Fibroblast of the conjunctiva (primary cell): ENCODE results near the gene NEIL3.
"Not testable (repeated sequence)": the region's sequence is repeated elsewhere in the genome, so short reads cannot be mapped to it uniquely, and the experiment has no call there.

Experiments
- DNase-seq: peaks from one replicate; pipeline ENCODE4 v3.0.0-alpha.2; 2010; ENCODE audit warnings: low read depth

NEIL3 gene

DNA sequence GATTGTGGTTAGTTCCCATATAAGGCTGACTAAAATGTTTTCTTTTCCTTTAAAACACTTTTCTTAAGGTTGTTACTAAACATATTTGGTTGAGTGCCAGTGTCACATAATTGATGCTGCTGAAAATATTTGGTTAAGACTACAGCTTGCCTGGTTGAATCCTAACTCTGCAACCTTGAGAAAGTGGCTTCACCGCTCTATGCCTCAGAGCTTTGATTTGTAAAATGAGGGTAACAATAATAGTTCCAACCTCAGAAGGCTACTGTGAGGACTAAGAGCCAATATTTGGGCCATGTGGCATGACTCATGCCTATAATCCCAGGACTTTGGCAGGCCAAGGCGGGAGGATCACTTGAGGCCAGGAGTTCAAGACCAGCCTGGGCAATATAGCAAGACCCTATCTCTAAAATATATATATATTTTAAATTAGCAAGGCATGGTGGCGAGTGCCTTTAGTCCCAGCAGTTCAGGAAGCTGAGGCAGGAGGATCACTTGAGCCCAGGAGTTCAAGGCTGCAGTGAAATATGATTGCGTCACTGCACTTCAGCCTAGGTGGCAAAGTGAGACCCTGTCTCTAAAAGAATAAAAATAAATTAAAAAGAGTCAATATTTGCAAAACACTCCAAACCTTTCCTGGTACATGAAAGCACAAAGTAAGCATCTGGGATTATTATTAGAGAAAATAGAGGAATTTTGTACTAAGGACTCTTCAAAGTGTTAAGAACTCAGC is 7.1 kb upstream of the NEIL3 start:
- no peak for DNase-seq

DNA sequence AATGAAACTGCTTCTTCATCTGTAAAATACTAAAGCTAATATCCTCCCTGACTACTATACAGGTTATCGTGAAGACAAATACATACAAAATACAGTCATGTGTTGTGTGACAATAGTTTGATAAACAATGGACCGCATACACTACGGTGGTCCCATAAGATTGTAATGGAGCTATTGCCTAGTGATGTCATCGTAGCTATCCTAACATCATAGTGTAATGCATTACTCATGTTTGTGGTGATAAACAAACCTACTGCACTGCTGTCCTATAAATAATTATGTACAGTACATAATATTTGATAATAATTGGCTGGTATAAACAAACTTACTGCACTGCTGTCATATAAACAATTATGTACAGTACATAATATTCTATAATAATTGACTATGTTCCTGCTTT is 5.6 kb upstream of the NEIL3 start:
- no peak for DNase-seq

DNA sequence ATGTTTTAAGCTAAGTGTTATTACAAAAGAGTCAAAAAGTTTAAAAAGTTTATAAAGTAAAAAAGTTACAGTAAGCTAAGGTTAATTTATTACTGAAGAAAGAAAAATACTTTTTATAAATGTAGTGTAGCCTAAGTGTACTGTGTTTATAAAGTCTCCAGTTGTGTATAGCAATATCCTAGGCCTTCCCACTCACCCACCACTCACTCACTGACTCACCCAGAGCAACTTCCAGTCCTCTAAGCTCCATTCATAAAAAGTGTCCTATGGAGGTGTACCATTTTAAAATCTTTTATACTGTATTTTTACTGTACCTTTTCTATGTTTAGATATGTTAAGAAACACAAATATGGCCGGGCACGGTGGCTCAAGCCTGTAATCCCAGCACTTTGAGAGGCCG is 4.8 kb upstream of the NEIL3 start:
- not testable (repeated sequence) for DNase-seq

DNA sequence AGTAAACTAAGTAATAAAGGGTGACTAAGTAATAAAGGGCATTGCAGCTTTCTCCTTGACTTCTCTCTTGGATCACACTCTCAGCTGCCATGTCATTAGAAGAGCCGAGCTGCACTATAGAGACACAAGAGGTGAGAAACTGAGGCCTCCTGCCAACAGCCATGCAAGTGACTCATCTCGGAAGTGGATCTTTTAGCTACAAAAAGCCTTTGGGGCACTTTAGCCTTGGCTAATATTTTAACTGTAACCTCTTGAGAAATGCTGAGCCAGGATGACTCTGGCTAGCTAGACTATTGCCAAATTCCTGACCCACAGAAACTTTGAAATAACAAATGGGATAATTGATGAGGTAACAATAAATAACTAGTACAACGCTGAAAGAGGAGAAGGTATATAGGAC is 1.5 kb upstream of the NEIL3 start:
- peak; percentile 63 for DNase-seq

DNA sequence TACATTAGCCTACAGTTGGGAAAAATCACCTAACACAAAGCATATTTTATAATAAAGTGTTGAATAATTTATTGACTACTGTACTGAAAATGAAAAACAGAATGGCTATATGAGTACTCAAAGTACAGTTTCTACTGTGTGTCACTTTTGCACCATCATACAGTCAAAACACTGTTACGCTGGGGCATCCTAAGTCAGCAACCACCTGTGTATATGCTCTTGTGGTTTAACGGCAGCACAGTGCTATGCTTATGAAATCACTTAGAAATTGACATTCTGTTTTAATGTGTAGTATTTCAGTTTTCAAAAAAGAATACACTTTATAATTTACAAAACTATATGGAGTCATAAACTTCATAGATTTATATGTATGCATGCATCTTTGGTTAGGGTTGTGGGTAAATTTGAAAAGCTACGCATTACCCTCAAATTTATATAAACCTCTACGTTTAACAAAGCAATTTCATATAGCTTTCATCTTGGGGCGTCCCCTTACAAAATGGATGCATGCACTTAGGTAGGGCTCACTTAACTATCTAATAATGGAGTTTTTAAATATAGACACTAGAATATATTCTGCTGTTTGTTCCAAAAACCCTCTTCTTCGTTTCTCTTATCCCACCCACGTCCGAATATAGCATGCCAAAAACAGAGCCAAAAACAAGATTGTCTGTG is 690 bp upstream of the NEIL3 start:
- no peak for DNase-seq

DNA sequence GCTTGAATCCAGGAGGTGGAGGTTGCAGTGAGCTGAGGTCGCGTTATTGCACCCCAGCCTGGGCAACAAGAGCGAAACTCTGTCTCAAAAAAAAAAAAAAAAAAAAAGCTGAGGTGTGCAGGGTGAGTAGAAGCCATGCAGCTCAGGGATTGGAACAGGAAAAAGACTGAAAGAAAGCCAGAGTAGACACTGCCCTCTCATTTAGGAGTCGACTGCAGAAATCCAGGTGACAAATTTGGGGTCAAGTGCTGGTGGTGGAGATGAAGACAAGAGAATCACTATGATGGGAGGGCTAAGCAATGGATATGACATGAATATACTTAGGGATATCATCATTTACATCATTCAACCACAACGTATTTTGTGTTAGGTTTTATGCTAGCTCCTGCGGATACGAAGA is 1.9 kb downstream of the NEIL3 start:
- no peak for DNase-seq

DNA sequence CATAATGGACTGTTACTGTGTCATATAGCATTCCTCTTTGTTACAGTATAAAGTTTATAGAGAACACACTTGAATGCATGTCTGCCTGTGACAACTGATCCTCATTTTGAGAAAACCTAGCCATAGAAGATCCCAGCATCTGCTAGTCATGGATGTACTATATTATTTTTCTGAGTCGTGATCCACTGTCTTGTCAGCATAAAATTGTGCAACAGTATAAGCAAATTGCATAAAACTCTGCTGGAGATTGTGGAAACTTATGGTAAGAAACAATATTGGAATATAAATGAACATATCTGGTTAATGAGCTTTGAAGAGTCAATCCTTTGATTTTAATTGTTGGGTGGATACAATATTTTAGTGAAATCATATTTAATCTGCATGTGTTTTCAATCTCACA is 3.6 kb downstream of the NEIL3 start:
- DNase-seq: no peak

DNA sequence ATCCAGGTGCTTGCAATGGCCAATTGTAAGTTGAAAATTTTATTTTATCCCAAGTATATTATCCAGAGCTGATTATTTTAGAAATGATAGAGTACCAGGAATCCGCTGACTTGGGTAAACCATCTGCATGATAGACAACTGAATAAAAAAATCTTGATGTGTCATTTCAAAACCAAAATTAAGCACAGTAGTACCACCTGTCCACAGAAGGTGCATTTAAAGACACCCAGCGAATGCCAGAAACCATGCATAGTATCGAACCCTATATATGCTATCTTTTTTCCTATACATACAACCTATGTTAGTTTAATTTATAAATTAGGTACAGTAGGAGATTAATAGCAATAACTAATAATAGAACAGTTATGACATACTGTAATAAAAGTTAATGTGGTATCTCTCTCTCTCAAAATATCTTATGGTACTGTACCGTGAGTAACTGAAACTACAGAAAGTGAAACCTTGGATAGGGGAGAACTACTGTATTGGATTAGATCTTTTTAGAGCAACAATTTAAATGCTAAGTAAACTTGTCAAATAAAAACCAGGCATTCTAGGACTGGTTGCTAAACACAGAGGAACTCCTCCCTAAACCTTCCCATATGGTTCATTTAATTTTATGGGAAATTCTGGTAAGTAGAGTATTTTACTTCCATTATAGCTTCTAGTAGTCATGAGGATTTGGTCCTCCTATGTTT is 6.2 kb downstream of the NEIL3 start:
- no peak for DNase-seq

DNA sequence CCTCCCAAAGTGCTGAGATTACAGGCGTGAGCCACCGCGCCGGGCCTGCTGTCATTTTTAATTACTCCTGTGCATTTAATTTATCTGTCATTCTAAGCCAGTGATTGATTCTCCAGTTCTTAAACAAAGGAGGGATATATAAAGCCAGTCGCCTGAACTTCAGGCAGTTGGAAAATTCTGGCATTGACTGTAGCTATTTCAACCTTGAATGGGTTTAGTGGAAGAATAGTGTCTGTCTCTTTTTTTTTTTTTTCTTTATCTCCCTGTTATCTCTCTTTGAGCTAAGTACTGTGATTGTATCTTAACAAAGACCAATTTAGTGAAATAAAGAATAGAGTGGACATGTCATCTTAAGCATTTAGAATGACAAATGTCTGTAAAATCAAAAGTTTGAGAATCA is 11.0 kb downstream of the NEIL3 start:
- DNase-seq: no peak

DNA sequence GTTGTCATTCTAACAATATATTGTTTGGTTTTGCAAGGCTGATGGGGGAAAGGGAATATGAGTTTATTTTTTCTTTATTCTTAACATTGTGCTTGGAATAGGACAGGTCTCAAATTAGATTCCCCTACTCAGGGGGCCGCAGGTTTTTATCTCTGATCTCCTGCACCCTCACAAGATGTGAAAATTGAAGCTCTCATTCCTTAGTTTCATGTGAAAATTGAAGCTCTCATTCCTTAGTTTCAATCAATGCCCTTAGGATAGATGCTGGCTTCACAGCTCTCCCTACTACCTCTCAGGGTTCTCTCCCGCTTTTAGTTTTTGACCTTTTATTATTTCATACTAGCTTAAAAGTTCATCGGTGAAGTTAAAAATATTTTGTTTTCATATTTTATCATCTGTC is 12.0 kb downstream of the NEIL3 start:
- no peak for DNase-seq

DNA sequence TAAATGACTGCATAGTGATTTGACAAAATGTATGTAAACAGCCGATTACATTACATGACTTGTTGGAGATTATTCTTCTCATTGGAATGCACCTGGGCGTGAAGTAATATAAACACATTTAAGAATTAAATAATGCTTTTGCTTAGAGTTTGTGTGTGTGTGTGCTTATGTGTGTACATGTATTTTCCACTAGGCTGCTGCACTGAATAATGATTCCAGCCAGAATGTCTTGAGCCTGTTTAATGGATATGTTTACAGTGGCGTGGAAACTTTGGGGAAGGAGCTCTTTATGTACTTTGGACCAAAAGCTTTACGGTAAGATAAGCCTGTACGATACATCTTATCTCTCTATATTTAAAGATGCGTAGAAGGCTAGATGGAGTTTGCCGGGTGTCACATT is 12.6 kb downstream of the NEIL3 start:
- no peak for DNase-seq

DNA sequence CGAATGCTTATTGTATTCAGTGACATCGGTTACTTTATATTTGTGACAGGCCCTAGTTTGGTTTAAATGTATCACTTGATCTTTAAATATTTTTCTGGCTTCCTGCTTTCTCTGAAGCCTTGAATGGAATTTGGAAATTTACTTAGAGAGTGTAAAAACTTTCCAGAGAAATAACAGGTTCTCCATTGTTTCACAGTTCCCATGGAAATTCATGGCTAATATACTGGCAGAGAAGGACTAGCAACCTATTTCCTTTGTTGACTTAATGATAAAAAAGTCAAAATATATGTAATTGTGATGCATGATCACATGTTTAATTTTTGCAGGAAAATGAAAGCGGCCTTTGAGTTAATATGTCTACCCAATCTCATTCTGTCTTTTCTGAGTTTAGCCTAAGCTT is 13.2 kb downstream of the NEIL3 start:
- DNase-seq: no peak

DNA sequence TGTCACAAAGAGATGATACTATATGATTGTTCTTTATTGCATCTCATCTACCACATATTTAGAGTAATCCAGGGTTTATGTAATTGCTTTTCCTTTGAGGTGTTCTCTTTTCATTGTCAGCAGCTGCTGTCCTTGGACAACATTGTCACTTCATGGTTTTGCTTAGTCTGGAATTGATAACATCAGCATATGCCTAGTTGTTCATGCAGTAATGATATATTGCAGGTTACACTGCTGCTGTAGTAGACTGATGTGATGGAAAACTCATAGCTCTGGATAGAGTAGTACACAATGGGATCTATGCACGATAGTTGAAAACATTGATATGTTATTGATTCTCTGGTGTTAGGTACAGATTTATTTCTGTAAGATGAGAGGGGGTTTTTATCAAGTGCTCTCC is 13.7 kb downstream of the NEIL3 start:
- DNase-seq: no peak

DNA sequence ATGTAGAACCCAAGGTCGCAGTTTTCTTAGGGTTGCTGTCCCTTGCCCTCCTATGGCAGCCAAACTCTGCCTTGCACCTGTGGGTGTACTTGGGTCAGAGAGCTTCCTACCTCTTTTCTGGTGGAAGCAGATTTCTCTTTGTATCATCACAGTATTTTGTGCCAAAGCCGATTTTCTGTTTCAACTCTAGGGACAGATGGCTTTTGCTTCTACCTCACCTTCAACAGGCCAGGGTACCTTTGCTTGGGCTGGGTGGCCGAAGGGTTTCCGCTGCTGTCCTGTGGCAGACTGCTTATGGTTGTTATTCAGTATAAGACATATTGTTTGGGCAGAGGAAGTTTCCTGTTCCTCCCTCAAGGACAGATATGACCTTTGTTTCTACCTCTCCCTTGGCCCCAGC is 22.4 kb downstream of the NEIL3 start:
- no peak for DNase-seq

DNA sequence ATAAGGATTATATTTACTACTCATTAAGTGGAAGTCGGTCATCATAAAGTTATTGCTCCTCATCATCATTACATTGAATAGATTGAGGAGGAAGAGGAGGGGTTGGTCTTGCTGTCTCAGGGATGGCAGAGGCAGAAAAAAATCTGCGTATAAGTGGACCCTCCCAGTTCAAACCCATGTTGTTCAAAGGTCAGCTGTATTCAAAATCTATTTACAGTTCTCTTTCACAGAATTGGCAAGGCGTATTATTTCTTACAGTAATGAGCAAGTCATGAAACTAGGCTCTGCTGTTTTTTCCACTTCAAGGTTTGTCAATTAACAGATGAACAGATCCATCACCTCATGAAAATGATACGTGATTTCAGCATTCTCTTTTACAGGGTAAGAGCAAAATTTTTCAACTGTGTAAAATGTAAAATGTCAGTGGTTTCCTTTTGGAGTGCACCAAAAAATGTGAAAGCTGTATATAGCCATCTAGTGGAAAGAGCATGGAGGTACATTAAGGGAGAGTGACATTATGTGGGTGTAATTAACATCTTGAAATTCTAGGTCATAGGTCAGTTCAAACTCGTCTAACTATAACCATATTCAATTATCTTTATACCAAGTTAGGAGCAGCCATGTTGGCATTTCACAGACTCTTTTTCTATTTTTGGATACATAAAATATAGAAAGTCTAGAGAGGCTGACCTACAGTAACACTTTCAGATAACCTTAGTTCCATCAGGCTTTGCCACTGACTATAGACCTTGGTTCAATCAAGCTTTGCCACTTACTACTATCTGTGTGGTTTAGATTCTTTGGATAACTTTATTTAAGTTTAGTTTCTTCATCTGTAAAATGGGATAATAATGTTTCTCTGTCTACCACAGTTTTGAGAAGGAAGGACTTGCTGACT is 30.1 kb downstream of the NEIL3 start:
- peak; percentile 24 for DNase-seq

DNA sequence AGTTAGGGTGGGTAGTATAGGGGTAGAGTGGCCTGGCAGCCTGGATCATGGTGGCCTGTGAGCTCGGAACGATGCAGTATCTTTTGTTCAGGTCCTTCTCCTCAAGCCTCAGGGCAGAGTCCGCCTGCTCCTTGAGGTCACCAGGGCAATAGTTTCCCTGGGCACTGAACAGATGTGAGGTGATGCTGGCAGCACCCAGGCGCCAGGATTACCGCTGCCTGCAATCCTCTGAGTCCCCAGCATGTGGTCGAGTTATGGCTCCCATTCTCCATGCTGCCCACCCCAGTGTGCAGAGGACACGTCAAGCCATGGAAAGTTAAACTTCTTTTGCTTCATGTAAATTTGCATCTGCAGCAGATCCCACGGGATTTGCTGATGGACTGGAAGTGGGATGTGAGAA is 38.7 kb downstream of the NEIL3 start:
- no peak for DNase-seq

DNA sequence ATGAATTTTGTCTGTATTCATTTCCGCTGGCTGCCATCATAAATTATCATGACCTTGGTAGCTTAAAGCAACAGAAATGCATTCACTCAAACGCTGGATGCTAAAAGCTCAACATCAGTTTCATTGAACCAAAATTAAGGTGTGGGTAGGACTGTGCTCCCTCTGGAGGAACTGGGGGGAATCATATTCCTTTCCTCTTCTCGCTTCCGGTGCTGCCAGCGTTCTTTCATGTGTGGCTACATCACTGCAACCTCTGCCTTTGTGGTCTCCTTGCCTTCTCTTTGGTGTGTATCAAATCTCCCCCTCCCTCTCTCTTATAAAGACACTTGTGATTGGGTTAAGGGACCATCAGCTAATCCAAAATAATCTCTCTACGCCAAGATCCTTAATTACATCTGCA is 39.5 kb downstream of the NEIL3 start:
- DNase-seq: no peak

DNA sequence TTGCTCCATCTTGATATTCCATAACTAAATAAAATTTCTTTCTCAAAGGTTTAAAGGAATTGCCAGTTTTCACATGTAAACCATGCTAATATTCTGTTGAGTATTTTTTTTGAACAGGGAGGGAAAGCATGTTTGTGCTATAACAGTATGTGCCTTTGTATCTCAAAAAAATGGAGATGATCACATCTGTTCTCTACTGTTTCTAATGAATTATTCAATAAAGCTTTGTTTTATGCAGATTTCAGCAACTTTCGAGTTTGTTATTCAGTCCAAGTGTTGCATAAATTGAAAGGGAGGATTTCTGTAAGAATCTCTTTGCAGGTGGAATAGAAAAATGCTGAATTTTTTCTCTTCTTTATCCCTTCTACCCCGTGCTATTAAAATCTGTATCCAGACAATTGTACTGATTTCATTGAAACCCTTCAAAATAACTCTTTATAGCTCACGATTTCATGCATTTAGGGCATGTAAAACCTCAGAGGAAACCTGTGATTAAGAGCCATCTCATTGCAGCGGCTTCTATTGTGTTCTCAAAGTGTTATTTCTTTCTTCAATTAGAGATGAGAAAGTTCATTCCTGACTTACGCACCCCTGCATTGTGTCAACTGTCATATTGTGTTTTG is 42.1 kb downstream of the NEIL3 start:
- no peak for DNase-seq

DNA sequence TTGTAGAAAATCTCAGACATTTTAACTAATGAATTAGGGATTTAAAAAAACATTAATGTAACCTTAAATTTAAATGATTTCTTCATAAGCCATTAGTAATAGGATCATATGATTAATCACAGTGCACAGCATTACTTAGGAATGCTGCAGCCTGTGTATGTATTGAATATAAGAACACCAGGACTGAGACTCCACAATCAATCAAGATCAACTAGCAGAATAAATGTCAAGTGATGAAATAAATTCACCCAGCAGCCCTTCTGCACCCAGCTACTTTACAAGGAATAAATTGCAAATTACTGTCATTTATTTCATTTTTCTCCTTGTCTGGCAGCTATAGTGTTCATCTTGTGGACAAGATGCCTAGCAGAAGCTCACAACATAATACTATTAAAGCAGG is 46.5 kb downstream of the NEIL3 start:
- DNase-seq: no peak

DNA sequence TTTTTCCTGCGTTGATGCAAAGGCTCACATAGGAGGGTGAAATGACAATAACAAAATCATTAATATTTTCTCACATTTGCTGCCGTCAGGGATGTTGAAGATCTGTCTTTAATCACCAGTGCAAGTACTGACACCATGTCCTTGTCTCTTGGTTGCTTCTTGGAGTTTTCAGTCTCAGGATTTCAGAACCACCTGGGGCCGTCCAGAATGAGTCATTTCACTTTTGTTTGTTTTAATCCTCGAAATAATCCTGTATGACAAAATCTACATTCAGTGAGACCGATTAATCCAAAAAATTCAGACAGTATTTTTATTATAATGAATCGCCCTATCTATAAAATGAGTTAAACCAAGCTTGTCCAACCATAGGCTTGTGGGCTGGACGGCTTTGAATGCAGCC is 47.2 kb downstream of the NEIL3 start:
- no peak for DNase-seq

DNA sequence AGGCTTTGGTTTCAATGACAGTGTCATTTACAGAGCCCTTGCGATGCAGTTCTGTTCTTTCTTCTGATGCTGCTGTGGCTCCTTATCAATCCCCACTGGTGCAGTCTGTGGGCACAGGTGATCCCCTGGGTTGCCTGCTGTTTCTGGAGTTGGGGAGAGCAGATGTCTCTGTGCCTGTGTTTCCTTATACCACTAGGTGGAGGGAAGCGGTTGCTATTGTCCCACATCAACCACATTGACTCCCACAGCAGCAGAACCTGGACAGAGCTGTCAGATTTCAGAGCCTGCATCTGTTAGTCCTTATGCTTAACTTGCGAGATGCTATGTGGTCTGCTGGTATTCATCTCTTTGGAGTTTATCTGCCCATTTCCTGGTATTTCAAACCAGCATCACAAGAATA is 57.7 kb downstream of the NEIL3 start:
- DNase-seq: no peak

DNA sequence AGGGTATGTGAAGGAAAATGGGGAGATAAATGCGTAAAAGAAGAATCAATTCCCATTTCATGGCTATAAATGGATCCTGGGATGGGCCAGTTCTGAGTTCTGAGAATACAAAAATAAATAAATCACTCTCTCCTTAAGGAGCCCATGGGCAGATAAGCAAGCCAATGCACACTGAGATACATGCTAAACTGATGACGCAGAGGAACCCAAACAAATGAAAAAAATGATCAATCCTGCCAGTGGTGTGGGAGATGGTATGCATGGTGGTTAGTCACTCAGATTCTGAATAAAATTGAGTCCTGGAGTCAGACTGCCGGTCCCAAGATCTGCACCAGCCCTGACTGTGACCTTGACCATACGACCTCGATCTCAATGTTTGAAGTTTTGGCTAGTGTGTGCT is 59.7 kb downstream of the NEIL3 start:
- no peak for DNase-seq
